GM23338 (cell line): ENCODE results near the gene SPAG16. TPM values are rescaled to one million over a fixed set of nuclear protein-coding genes. Genes with fewer than 3 reads are reported as not detected.

Experiments used
- ATAC-seq: fragments of 200-7000 bp; cut with Tn5 transposase; 3 replicates; pipeline ENCODE4 v1.9.1; 2020
- DNase-seq: peaks from one replicate; pipeline ENCODE4 v3.0.0-alpha.2; 2015; ENCODE audit warnings: low spot score
- H2AFZ ChIP-seq: fragments of 200-600 bp; sonication (generic); 2 replicates; pipeline ENCODE4 v1.8.0; 2016; ENCODE audit warnings: antibody characterized with exemption, mild to moderate bottlenecking, moderate library complexity
- H3F3A ChIP-seq: fragments of 200-600 bp; sonication (generic); replicated peaks from 2 replicates; pipeline ENCODE4 v1.8.0; 2017; ENCODE audit warnings: antibody characterized with exemption, mixed run types, low read depth
- H3K27ac ChIP-seq: fragments of 200-600 bp; sonication (generic); 2 replicates; pipeline ENCODE4 v1.6.1; 2016; ENCODE audit warnings: low read depth
- H3K27me3 ChIP-seq: fragments of 200-600 bp; sonication (generic); 2 replicates; pipeline ENCODE4 v1.8.0; 2016; ENCODE audit warnings: mild to moderate bottlenecking, mixed run types, moderate library complexity; ENCODE audit not compliant: insufficient read depth
- H3K36me3 ChIP-seq: fragments of 200-600 bp; sonication (generic); 2 replicates; pipeline ENCODE4 v1.8.0; 2016; ENCODE audit warnings: mild to moderate bottlenecking; ENCODE audit not compliant: insufficient read depth
- H3K4me1 ChIP-seq: fragments of 200-600 bp; sonication (generic); 2 replicates; pipeline ENCODE4 v1.8.0; 2016; ENCODE audit warnings: mild to moderate bottlenecking, moderate library complexity; ENCODE audit not compliant: insufficient read depth
- H3K4me2 ChIP-seq: fragments of 200-600 bp; sonication (generic); 2 replicates; pipeline ENCODE4 v1.7.1; 2017; ENCODE audit warnings: mixed run types
- H3K4me3 ChIP-seq: fragments of 200-600 bp; sonication (generic); 2 replicates; pipeline ENCODE4 v1.6.1; 2016; ENCODE audit warnings: mixed run types
- H3K79me2 ChIP-seq: fragments of 200-600 bp; sonication (generic); replicated peaks from 2 replicates; pipeline ENCODE4 v1.8.0; 2017; ENCODE audit warnings: mild to moderate bottlenecking; ENCODE audit not compliant: insufficient read depth
- H3K9me2 ChIP-seq: fragments of 200-600 bp; sonication (generic); 2 replicates; pipeline ENCODE4 v1.8.0; 2017; ENCODE audit not compliant: insufficient read depth
- H4K20me1 ChIP-seq: fragments of 200-600 bp; sonication (generic); replicated peaks from 2 replicates; pipeline ENCODE4 v1.8.0; 2017; ENCODE audit warnings: mild to moderate bottlenecking; ENCODE audit not compliant: insufficient read depth
- H3K27ac Mint-ChIP-seq: 2 replicates; pipeline ENCODE4 v1.8.0; 2020; ENCODE audit warnings: inconsistent platforms, mild to moderate bottlenecking, moderate library complexity, mixed read lengths
- H3K27me3 Mint-ChIP-seq: 3 replicates; pipeline ENCODE4 v1.8.0; 2022; ENCODE audit warnings: low read depth, mild to moderate bottlenecking, moderate library complexity, mixed read lengths, inconsistent platforms; ENCODE audit not compliant: insufficient read depth, poor library complexity
- H3K36me3 Mint-ChIP-seq: 3 replicates; pipeline ENCODE4 v1.8.0; 2021; ENCODE audit warnings: low read depth, mild to moderate bottlenecking, inconsistent platforms, moderate library complexity, mixed read lengths
- H3K4me1 Mint-ChIP-seq: 3 replicates; pipeline ENCODE4 v1.8.0; 2020; ENCODE audit warnings: mild to moderate bottlenecking, inconsistent platforms, mixed read lengths
- H3K4me3 Mint-ChIP-seq: 3 replicates; pipeline ENCODE4 v1.8.0; 2021; ENCODE audit warnings: moderate library complexity, mild to moderate bottlenecking, inconsistent platforms, mixed read lengths
- H3K9me3 Mint-ChIP-seq: 3 replicates; pipeline ENCODE4 v1.8.0; 2020; ENCODE audit warnings: moderate library complexity, mild to moderate bottlenecking, inconsistent platforms, mixed read lengths
- CREB1 ChIP-seq: fragments of 250-450 bp; sonication (Bioruptor Pico); IDR thresholded peaks from 2 replicates; pipeline ENCODE4 v1.5.0; 2020; ENCODE audit warnings: low read depth, mild to moderate bottlenecking, moderate library complexity
- EZH2 ChIP-seq: fragments of 200-600 bp; sonication (generic); IDR thresholded peaks from one replicate; pipeline ENCODE4 v1.8.0; 2017; ENCODE audit warnings: antibody characterized with exemption, mild to moderate bottlenecking, low read depth; ENCODE audit not compliant: unreplicated experiment
- EZH2phosphoT487 ChIP-seq: fragments of 200-600 bp; sonication (generic); IDR thresholded peaks from one replicate; pipeline ENCODE4 v1.8.1; 2018; ENCODE audit warnings: antibody characterized with exemption; ENCODE audit not compliant: unreplicated experiment
- JUNB ChIP-seq: IDR thresholded peaks from one replicate; pipeline ENCODE4 v1.6.1; 2016; ENCODE audit warnings: antibody characterized with exemption; ENCODE audit not compliant: unreplicated experiment
- NANOG ChIP-seq: IDR thresholded peaks from 2 replicates; pipeline ENCODE4 v1.6.1; 2016; ENCODE audit warnings: antibody characterized with exemption, borderline replicate concordance
- STAT1 ChIP-seq: IDR thresholded peaks from one replicate; pipeline ENCODE4 v1.6.1; 2016; ENCODE audit warnings: antibody characterized with exemption; ENCODE audit not compliant: unreplicated experiment
- ZNF114 ChIP-seq: fragments of 250-450 bp; sonication (Bioruptor Pico); IDR thresholded peaks from 2 replicates; pipeline ENCODE4 v1.5.0; 2020; ENCODE audit warnings: mild to moderate bottlenecking, moderate library complexity
- ZNF331 ChIP-seq: fragments of 250-450 bp; sonication (Bioruptor Pico); IDR thresholded peaks from 2 replicates; pipeline ENCODE4 v1.5.0; 2020; ENCODE audit warnings: low read depth, mild to moderate bottlenecking, moderate library complexity
- polyA plus RNA-seq: library from polyadenylated mRNA; unstranded; fragments of >200 nt; fragmentation: Nextera tagmentation; extraction: Ambion mirVana; gene quantifications from 2 replicates; pipeline ENCODE4 v1.2.1, GENCODE V29; 2016
- total RNA-seq: library from RNA; depleted of rRNA; stranded (reverse); fragments of >200 nt; shearing (Covaris generic); gene quantifications from 2 replicates; pipeline ENCODE4 v1.2.3, GENCODE V29; 2014
- TF ChIP-seq, protein P1 (sequence below), 2 experiments: fragments of 200-600 bp in 1 of 2; sonication (generic) in 1 of 2; conservative IDR thresholded peaks; 2 replicates each; pipeline versions ENCODE4 v1.5.1 to v1.6.1; 2016 to 2017; ENCODE audit warnings: antibody characterized with exemption in 2 of 2, low read depth in 2 of 2, mild to moderate bottlenecking in 2 of 2, moderate library complexity in 1 of 2
- TF ChIP-seq, protein P2 (sequence below): IDR thresholded peaks from 2 replicates; pipeline ENCODE4 v1.6.1; 2016; ENCODE audit warnings: antibody characterized with exemption
- TF ChIP-seq, protein P3 (sequence below): IDR thresholded peaks from one replicate; pipeline ENCODE4 v1.6.1; 2018; ENCODE audit warnings: antibody characterized with exemption; ENCODE audit not compliant: unreplicated experiment

Gene SPAG16
- total and polyA plus RNA-seq, 2 experiments from 2014 or later = 19.7 to 47.8 TPM

DNA sequence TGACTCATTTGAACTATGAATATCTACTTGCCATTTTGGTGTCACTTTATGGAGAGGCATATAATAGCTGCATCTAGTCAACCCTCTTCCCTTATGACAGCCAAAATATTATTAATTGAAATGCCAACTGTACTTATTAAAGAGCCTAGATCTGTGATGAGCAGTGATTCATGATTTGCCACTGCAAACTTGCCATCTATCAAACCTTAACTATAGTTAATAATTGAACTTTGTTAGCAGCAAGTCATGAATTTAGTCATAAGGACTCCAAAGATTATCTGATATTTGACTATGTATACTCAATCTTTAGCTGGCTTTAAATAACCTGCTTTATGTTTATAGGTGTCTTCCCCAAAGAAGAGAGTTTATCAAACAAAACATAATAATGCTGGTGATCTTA is 1010.2 kb downstream of the SPAG16 start (continued):
- TF ChIP-seq, protein P1, sequence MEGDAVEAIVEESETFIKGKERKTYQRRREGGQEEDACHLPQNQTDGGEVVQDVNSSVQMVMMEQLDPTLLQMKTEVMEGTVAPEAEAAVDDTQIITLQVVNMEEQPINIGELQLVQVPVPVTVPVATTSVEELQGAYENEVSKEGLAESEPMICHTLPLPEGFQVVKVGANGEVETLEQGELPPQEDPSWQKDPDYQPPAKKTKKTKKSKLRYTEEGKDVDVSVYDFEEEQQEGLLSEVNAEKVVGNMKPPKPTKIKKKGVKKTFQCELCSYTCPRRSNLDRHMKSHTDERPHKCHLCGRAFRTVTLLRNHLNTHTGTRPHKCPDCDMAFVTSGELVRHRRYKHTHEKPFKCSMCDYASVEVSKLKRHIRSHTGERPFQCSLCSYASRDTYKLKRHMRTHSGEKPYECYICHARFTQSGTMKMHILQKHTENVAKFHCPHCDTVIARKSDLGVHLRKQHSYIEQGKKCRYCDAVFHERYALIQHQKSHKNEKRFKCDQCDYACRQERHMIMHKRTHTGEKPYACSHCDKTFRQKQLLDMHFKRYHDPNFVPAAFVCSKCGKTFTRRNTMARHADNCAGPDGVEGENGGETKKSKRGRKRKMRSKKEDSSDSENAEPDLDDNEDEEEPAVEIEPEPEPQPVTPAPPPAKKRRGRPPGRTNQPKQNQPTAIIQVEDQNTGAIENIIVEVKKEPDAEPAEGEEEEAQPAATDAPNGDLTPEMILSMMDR (conservative IDR thresholded peaks at IDR 0.05; ENCODE audit: low read depth in 2 of 2) = no peak
- no peak for TF ChIP-seq ZNF331 (CRISPR knock-in tag)
- no peak for TF ChIP-seq NANOG
- TF ChIP-seq, protein P2, sequence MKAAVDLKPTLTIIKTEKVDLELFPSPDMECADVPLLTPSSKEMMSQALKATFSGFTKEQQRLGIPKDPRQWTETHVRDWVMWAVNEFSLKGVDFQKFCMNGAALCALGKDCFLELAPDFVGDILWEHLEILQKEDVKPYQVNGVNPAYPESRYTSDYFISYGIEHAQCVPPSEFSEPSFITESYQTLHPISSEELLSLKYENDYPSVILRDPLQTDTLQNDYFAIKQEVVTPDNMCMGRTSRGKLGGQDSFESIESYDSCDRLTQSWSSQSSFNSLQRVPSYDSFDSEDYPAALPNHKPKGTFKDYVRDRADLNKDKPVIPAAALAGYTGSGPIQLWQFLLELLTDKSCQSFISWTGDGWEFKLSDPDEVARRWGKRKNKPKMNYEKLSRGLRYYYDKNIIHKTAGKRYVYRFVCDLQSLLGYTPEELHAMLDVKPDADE = no peak

DNA sequence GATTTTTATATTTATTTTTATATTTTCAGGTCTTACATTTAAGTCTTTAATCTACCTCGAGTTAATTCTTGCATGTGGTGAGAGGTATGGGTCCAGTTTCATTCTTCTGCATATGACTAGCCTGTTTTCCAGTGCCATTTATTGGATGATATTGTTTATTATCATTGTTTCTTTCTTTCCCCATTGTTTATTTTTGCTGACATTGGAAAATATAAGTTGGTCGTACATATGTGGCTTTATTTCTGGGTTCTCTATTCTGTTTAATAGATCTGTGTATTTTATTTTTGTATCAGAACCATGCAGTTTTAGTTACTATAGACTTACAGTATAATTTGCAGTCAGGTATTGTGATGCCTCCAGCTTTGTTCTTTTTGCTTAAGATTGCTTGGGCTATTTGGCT is 1013.2 kb downstream of the SPAG16 start:
- H3K27ac ChIP-seq = no peak overlapping the region
- DNase-seq (no peak), ATAC-seq (no peak)
- Mint-ChIP-seq H3K36me3 (no peaks in the 10 kb centered on the region), H3K4me1 (no peaks in the 10 kb centered on the region), H3K4me3 (no peak overlapping the region), H3K27me3 (peaks cover 6% of the 10 kb centered on the region), H3K9me3 (no peaks in the 10 kb centered on the region), H3K27ac (no peak overlapping the region)
- H3K4me3 ChIP-seq = no peak overlapping the region
- no peaks in the 10 kb centered on the region for H3F3A ChIP-seq
- H3K36me3 ChIP-seq = no peaks in the 10 kb centered on the region
- no peaks in the 10 kb centered on the region for H3K4me1 ChIP-seq
- no peaks in the 10 kb centered on the region for H3K9me2 ChIP-seq
- H3K79me2 ChIP-seq = no peaks in the 10 kb centered on the region
- H3K27me3 ChIP-seq = no peaks in the 10 kb centered on the region
- H2AFZ ChIP-seq = no peak overlapping the region
- H4K20me1 ChIP-seq = no peaks in the 10 kb centered on the region
- no peak overlapping the region for H3K4me2 ChIP-seq
- TF ChIP-seq CREB1 (CRISPR knock-in tag) (no peak), ZNF114 (CRISPR knock-in tag) (no peak), NANOG (no peak), STAT1 (no peak), JUNB (no peak), EZH2 (no peak), EZH2phosphoT487 (no peak)
- TF ChIP-seq, protein P1 (conservative IDR thresholded peaks at IDR 0.05; ENCODE audit: low read depth in 2 of 2) = no peak
- TF ChIP-seq, protein P3, sequence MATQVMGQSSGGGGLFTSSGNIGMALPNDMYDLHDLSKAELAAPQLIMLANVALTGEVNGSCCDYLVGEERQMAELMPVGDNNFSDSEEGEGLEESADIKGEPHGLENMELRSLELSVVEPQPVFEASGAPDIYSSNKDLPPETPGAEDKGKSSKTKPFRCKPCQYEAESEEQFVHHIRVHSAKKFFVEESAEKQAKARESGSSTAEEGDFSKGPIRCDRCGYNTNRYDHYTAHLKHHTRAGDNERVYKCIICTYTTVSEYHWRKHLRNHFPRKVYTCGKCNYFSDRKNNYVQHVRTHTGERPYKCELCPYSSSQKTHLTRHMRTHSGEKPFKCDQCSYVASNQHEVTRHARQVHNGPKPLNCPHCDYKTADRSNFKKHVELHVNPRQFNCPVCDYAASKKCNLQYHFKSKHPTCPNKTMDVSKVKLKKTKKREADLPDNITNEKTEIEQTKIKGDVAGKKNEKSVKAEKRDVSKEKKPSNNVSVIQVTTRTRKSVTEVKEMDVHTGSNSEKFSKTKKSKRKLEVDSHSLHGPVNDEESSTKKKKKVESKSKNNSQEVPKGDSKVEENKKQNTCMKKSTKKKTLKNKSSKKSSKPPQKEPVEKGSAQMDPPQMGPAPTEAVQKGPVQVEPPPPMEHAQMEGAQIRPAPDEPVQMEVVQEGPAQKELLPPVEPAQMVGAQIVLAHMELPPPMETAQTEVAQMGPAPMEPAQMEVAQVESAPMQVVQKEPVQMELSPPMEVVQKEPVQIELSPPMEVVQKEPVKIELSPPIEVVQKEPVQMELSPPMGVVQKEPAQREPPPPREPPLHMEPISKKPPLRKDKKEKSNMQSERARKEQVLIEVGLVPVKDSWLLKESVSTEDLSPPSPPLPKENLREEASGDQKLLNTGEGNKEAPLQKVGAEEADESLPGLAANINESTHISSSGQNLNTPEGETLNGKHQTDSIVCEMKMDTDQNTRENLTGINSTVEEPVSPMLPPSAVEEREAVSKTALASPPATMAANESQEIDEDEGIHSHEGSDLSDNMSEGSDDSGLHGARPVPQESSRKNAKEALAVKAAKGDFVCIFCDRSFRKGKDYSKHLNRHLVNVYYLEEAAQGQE = no peak
